HG03175 (cell line): ENCODE measurements around the gene GRHL1.

ENCODE experiments used
- ATAC-seq: cut with Tn5 transposase; IDR thresholded peaks from one replicate; pipeline ENCODE4 v1.9.1; 2021; ENCODE audit warnings: mild to moderate bottlenecking, moderate library complexity; ENCODE audit not compliant: unreplicated experiment

The GRHL1 gene

DNA sequence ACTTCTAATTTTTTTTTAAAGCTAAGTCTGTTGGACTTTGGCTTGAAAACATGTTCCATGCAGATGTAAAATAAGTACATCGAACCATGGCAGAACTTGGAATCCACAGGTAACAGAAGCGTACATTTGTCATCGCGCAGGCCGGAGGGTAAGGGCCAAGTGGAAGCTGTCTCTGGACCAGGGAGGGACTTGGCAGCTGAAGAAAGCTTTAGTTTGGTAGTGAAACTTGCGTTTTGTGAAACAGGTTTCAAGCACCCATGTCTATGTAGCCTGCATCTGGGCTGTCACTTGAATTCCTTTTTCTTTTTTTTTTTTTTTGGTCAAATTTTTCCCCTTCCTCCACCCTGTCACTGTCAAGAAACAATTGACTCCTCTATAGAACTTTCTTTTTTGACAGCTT lies 20.4 kb downstream of the GRHL1 start:
- ATAC-seq: no peak

DNA sequence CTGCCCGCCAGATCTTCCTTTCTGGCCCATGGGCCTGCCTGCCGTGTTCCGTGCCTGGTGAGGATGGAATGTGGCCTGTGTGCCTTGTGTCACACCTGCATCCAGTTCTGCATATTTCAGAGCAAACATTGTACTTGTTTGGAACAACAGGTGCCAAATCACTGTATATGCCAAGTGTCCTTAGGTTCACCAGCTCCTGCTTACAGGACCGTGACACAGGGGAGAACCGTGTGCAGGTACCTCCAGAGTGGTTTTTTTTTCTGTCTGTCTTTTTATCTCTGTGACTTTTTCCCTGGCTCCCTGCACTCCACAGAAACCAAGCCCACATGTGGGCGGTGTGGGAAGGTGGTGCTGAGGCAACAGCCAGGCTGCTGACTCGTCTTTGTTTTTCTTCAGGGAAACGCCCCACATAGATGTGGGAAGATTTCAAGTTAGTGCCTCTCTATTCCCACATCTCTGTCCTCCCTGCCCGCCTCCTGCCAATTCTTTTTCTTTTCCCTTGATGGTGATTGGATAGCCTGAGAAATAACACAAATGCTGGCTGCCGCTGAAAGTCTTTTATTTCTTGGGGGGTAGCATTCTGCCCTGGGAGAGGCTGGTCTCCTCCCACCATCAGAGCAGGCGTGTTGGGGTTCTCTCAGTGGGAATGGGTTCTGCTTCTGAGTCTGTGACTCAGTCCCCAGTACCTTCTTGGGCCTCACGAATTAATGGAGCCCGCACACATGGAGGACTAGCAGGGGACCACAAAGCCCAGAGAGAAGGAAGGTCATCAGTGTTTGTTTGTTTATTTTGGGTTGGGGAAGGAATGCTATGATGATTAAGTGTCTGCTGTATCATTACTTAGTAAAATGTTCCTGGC lies 21.4 kb downstream of the GRHL1 start:
- no peak for ATAC-seq

- no peak for ATAC-seq
Observed at GRCh38 chr2:9973690-9974089, 22.2 kb downstream of the GRHL1 start.

DNA sequence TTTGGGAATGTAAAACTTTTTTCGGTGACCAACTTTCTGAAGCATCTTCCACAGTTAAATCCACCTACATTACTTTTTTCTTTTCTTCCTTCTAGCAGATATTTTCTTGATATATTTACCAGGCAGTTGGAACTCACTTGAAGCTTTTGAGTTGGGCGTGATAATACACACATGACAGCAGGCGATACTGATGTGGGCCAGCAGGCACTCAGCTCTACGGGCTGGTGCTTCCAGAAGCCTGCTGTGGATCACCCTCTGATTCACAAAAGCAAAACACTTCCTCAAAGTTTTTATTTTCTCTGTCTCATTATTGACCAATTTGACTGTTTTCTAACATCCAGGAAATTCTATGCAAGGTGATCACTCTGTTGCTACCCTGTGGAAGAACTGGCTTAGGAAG lies 22.9 kb downstream of the GRHL1 start:
- no peak for ATAC-seq

- ATAC-seq: no peak
Observed at GRCh38 chr2:9975328-9975727, 23.8 kb downstream of the GRHL1 start.

DNA sequence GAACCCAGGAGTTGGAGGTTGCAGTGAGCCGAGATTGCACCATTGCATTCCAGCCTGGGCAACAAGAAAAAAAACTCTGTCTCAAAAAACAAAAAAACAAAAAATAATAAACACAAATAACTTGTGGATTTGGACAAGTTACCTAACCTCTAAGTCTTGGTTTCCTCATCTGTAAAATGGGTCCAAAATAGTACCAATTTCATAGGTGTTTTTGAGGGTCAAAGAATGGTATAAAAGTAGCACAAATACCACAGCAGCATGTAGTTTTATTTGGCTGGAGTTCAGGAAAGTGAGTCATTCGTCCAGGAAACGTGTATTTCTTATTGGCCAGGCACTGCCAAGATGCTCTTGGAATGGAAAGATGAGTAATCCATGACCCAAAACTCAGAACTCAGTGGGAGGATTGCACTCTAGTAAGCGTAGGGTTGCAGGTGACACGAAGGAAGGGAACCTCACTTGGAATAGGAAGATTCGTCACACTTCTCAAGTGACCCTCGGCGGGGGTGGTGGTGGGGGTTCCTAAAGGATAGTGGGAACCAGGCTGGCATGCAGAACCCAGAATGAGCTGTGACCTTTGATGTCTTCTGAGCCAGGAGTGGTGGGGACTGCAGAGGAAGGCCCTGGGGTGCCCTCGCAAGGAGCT lies 24.4 kb downstream of the GRHL1 start:
- no peak for ATAC-seq

DNA sequence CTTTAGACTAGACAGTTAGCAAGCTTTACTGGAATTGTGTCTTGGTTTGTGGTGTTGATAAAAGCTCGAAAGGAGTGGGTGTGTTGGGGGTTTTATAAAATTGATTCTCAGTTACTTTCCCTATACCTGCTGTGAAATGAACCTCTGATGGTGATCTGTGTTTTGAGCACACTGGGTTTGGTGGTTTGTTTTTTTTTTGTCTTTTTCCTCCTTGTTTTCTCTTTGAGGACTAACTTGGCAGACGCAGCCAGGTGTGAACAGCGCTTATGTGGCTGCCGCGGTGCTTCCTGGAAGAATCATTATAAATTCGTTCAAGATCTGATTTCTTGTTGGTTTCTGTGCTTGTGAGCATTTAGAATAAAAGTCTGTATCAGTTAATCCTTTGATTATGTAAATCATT lies 28.5 kb downstream of the GRHL1 start:
- no peak for ATAC-seq

DNA sequence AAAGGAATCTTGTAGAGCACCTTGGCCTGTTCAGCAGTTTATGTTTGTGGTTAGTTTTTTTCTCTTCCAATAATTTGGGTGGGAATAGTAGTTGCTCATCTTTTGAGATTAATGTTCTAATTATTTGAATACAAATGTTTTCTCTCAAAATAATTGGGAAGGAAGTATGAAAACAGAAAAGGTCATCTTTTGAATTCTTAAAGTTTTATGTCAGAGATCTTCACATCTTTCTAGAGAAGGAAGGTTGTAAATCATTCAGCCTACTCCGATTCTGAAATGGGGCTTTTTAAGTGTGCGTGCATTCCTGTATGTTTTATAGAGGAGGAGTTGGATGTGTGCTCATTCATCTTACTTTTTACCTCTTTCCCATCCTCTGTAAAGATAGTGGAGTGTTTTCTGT lies 29.0 kb downstream of the GRHL1 start:
- ATAC-seq: no peak

DNA sequence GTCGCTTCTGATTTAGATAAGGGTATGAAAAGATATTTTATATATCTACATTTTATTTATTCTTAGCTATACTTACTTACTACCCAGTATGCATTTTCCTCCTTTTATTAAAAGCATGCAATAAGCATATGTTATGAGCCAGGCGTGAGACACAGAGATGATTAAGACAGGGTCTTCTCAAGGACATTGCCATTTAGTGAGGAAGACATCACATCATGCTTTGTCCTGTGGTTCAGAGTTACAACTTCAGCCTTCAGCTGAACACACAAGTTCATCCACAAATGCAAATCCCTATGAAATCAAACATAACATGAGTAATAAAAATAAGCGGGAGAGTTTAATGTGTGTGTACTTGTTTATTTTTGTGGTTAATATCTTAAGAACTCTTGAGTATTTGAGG lies 30.2 kb downstream of the GRHL1 start:
- ATAC-seq: no peak

- no peak for ATAC-seq
Observed at GRCh38 chr2:9982248-9982647, 30.8 kb downstream of the GRHL1 start.

DNA sequence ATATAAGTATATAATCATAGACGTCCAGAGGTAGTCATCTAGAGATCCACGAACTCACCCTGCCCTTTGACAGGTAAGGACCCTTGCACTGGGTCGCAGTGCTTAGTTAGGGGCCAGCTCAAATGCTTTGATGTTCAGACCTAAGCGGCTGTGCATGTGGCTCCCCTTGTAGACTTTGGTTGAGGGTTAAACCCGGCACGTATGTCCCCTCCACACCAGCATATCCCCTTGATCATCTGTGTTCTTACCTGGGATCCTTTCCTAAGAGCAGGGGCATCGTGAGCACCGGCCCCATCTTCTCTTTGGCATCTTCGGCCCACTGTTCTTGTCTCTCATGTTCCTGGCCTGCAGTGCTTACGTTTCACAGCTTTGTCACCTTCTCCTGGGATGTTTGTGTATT lies 31.4 kb downstream of the GRHL1 start:
- no peak for ATAC-seq

GRCh38 chr2:9983401-9984216 lies 32.1 kb downstream of the GRHL1 start:
- no peak for ATAC-seq

- no peak for ATAC-seq
Observed at GRCh38 chr2:9984217-9984739, 32.8 kb downstream of the GRHL1 start.

GRCh38 chr2:9984871-9985480 lies 33.5 kb downstream of the GRHL1 start:
- ATAC-seq: no peak

DNA sequence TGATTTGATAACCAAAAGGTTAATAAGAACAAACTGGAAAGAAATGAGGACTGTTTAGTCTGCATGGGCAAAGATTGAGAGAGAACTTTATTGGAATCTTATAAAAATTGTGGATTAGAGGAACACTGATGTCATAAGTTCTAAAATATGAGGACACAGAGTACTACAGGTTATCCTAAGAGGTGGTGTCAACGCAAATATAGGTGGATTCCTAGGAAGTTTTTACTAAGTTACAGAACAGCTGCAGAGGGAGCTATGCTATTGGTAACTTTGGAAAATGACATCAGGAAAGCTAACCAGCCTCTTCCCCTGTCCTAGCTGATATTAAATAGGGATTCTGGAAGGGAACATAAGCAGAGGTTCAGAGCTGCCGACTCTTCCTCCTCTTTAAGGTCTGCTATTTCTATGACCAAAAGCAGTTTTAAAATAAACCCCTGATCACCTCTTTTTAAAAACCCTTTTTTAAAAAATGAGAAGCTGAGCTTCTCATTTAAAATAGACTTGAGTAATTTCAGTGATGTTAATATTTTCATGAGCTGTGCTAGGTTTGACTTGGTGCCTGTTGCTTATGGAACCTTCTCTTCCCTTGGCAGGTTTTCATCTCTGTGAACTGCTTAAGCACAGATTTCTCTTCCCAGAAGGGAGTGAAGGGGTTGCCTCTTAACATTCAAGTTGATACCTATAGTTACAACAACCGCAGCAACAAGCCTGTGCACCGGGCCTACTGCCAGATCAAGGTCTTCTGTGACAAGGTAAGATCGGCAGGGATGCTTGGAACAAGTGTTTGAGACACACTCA lies 34.2 kb downstream of the GRHL1 start:
- no peak for ATAC-seq

GRCh38 chr2:9988320-9988719 lies 36.8 kb downstream of the GRHL1 start:
- ATAC-seq: no peak

GRCh38 chr2:9990736-9991135 lies 39.2 kb downstream of the GRHL1 start:
- no peak for ATAC-seq

GRCh38 chr2:9991221-9991620 lies 39.7 kb downstream of the GRHL1 start:
- ATAC-seq: no peak

- no peak for ATAC-seq
Observed at GRCh38 chr2:9991829-9992273, 40.4 kb downstream of the GRHL1 start.
